CD4-positive, alpha-beta T cell (primary cell): Measurements from ENCODE around the gene TMX1. TPM values are rescaled to one million over a fixed set of nuclear protein-coding genes. Genes with fewer than 3 reads are reported as not detected.

ENCODE experiments used
- ATAC-seq: fragments of 200-7000 bp; cut with Tn5 transposase; one replicate; pipeline ENCODE4 v1.10.0; 2022; ENCODE audit warnings: mild to moderate bottlenecking; ENCODE audit not compliant: poor library complexity
- CTCF ChIA-PET: fragments of 350-600 bp; sonication (Branson Sonifier 250); formaldehyde crosslinking; loops from one replicate; lab custom pipeline; 2021; ENCODE audit warnings: antibody characterized with exemption, inconsistent platforms; lab: Charles Lee
- POLR2A ChIA-PET: fragments of 350-600 bp; sonication (Branson Sonifier 250); formaldehyde crosslinking; loops from one replicate; lab custom pipeline; 2021; ENCODE audit warnings: antibody characterized with exemption, inconsistent platforms; lab: Charles Lee
- DNase-seq, 14 experiments: peaks; one replicate each; pipeline ENCODE4 v3.0.0-alpha.2; 2013 to 2020; ENCODE audit warnings: mixed read lengths in 2 of 14
- H3K27ac ChIP-seq, 2 donors: one replicate each; pipeline versions ENCODE4 v1.5.1 to v1.7.0; 2013; ENCODE audit warnings: low read length in 2 of 2, low read depth in 1 of 2, mild to moderate bottlenecking in 1 of 2
- H3K27me3 ChIP-seq, 2 experiments: 1 replicate in 1 of 2; 2 replicates in 1 of 2; pipeline versions ENCODE4 v1.6.1 to v1.7.0; 2013; ENCODE audit warnings: low read length in 2 of 2, control low read depth in 1 of 2, mild to moderate bottlenecking in 1 of 2, moderate library complexity in 1 of 2; ENCODE audit not compliant: insufficient read depth in 2 of 2, control insufficient read depth in 1 of 2
- H3K36me3 ChIP-seq: one replicate; pipeline ENCODE4 v1.6.1; 2013; ENCODE audit warnings: low read length, control low read depth; ENCODE audit not compliant: insufficient read depth
- H3K4me1 ChIP-seq: one replicate; pipeline ENCODE4 v1.6.1; 2013; ENCODE audit warnings: low read length, control low read depth; ENCODE audit not compliant: insufficient read depth
- H3K4me3 ChIP-seq: one replicate; pipeline ENCODE4 v1.5.1; 2013; ENCODE audit warnings: mild to moderate bottlenecking, low read length, moderate library complexity
- H3K9me3 ChIP-seq, 2 experiments: 1 replicate in 1 of 2; 2 replicates in 1 of 2; pipeline versions ENCODE4 v1.6.1 to v1.7.0; 2013; ENCODE audit warnings: low read length in 2 of 2, mild to moderate bottlenecking in 2 of 2, control low read depth in 1 of 2, moderate library complexity in 1 of 2; ENCODE audit not compliant: control insufficient read depth in 1 of 2, insufficient read depth in 1 of 2
- H3K27ac Mint-ChIP-seq: one replicate; pipeline ENCODE4 v1.8.0; 2020; ENCODE audit warnings: mixed read lengths
- H3K27me3 Mint-ChIP-seq: one replicate; pipeline ENCODE4 v1.8.0; 2021; ENCODE audit warnings: mixed read lengths
- H3K36me3 Mint-ChIP-seq: one replicate; pipeline ENCODE4 v1.8.0; 2021; ENCODE audit warnings: low read depth, mixed read lengths
- H3K4me1 Mint-ChIP-seq: one replicate; pipeline ENCODE4 v1.8.0; 2021; ENCODE audit warnings: low read depth, mixed read lengths
- H3K4me3 Mint-ChIP-seq: one replicate; pipeline ENCODE4 v1.8.0; 2020; ENCODE audit warnings: mild to moderate bottlenecking, mixed read lengths
- H3K9me3 Mint-ChIP-seq: one replicate; pipeline ENCODE4 v1.8.0; 2020; ENCODE audit warnings: mixed read lengths
- CTCF ChIP-seq: fragments of 200-600 bp; IDR thresholded peaks from one replicate; pipeline ENCODE4 v1.8.0; 2022; ENCODE audit warnings: antibody characterized with exemption, mild to moderate bottlenecking
- intact Hi-C, 2 experiments: fragments of 100-400 bp; cut with DNase I in 1 of 2; cut with micrococcal nuclease in 1 of 2; formaldehyde crosslinking; loops; one replicate each; pipeline versions ENCODE4 v1.15.1 to v1.9.0; 2023 to 2025; cut with DNase I, micrococcal nuclease
- total RNA-seq, 174 experiments: library from RNA in 2 of 174; stranded (reverse) in 2 of 174; gene quantifications; one replicate each; pipeline ENCODE4 v1.2.3 and lab custom pipeline; 2021 to 2026

TMX1 gene
- total RNA-seq, 2 experiments from 2014 or later = 9.5 to 11.0 TPM

GRCh38 chr14:51228890-51229289 lies 11.2 kb upstream of the TMX1 start:
- no peak for TF ChIP-seq CTCF
- no peak overlapping the region for H3K27ac Mint-ChIP-seq
- Histone ChIP-seq H3K27ac (no peak overlapping the region), H3K36me3 (no peaks in the 10 kb centered on the region), H3K4me1 (no peaks in the 10 kb centered on the region), H3K9me3 (no peaks in the 10 kb centered on the region), H3K27me3 (no peaks in the 10 kb centered on the region), H3K4me3 (no peak overlapping the region)
- no peaks in the 10 kb centered on the region for H3K36me3 Mint-ChIP-seq
- DNase-seq (no peak), ATAC-seq (no peak)
- no peaks in the 10 kb centered on the region for H3K27me3 Mint-ChIP-seq
- no peaks in the 10 kb centered on the region for H3K9me3 Mint-ChIP-seq
- no peaks in the 10 kb centered on the region for H3K4me1 Mint-ChIP-seq
- ChIA-PET POLR2A (no interaction called here), CTCF (interaction anchor here (1.4 kb wide), 1 partner anchor 10 kb away, joined by 4 read pairs; no protein-coding TSS in a partner anchor)
- intact Hi-C loops = no loop called here
- H3K4me3 Mint-ChIP-seq = no peak overlapping the region

- Histone ChIP-seq H3K36me3 (no peaks in the 10 kb centered on the region), H3K27me3 (no peaks in the 10 kb centered on the region), H3K4me3 (no peak overlapping the region), H3K4me1 (peaks cover 5% of the 10 kb centered on the region), H3K27ac (no peak overlapping the region), H3K9me3 (no peaks in the 10 kb centered on the region)
- DNase-seq (no peak), ATAC-seq (no peak)
- Mint-ChIP-seq H3K27ac (no peak overlapping the region), H3K36me3 (no peaks in the 10 kb centered on the region), H3K4me3 (no peak overlapping the region), H3K4me1 (peaks cover 8% of the 10 kb centered on the region), H3K9me3 (no peaks in the 10 kb centered on the region), H3K27me3 (no peaks in the 10 kb centered on the region)
- ChIA-PET CTCF (no interaction called here), POLR2A (no interaction called here)
- intact Hi-C loops = loop anchor here in 1 of 2 experiments (5.0 kb wide), 3 partner anchors 139 to 751 kb away; partner anchors contain the start of genes FRMD6, RTRAF and TRIM9
- no peak for TF ChIP-seq CTCF
Observed at GRCh38 chr14:51236314-51236713, 3.7 kb upstream of the TMX1 start.

DNA sequence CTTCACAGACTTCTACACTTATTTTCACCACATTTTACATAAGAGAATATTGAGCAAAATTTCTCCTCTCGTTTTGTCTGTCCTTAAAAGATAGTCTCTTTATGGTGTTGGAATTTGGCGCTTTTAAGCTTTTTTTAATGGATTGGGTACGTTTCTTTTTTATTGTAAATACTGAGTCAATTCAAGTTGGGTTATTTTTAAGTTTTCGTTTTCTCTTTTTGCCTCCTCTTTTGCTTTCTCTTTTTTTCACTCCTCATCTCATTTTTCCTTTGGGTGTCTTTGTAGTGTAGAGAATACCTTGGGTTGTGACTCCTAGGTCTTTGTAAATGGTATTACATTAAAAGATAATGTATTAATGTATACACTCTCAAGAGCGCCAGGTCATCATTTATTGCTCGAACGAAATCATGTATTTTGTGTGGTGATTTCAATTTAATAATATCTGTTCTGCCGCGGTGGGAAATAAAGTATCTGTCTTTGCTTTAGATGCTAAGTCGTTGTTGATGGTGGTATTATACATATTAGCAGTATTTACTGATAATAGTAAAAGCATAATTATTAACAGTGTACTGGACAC lies 845 bp downstream of the TMX1 start:
- H3K36me3 Mint-ChIP-seq = peaks cover 9% of the 10 kb centered on the region
- no peak for TF ChIP-seq CTCF
- Histone ChIP-seq H3K4me1 (peaks cover 19% of the 10 kb centered on the region), H3K36me3 (peaks cover 2% of the 10 kb centered on the region), H3K9me3 (no peaks in the 10 kb centered on the region), H3K27ac (peak overlapping the region; percentile 69 to 75), H3K27me3 (no peaks in the 10 kb centered on the region), H3K4me3 (peak overlapping the region; percentile 86)
- ChIA-PET CTCF (no interaction called here), POLR2A (interaction anchor here (1.2 to 1.8 kb wide), 2 partner anchors 146 to 1912 kb away, joined by 3 to 18 read pairs; partner anchors contain the start of genes DDHD1 and TRIM9)
- no peak overlapping the region for H3K27ac Mint-ChIP-seq
- ATAC-seq (no peak), DNase-seq (peak in 1 of 14 experiments; percentile 7)
- H3K9me3 Mint-ChIP-seq = no peaks in the 10 kb centered on the region
- H3K4me3 Mint-ChIP-seq = no peak overlapping the region
- no peaks in the 10 kb centered on the region for H3K27me3 Mint-ChIP-seq
- intact Hi-C loops = loop anchor here (2.0 to 10.0 kb wide), 2 partner anchors 146 to 1914 kb away; partner anchors contain the start of genes DDHD1 (in 1 of the 2) and TRIM9 (in 1 of the 2)
- H3K4me1 Mint-ChIP-seq = peaks cover 50% of the 10 kb centered on the region
